ENCODE measurements around the gene CRYGB.

GRCh38 chr2:208097801-208098200, 48.2 kb downstream of the CRYGB start:
- TF ChIP-seq CTCF (IDR thresholded peaks at IDR 0.05) (no peak), POLR2A (IDR thresholded peaks at IDR 0.05) (no peak), POLR2AphosphoS5 (IDR thresholded peaks at IDR 0.05) (no peak), EP300 (IDR thresholded peaks at IDR 0.05) (no peak)
